Measurements from ENCODE around the gene B4GALT3. TPM values are rescaled to one million over a fixed set of nuclear protein-coding genes. Genes with fewer than 3 reads are reported as not detected.

B4GALT3 gene
- total RNA-seq, 4 donors from 2014 or later = 26.9 to 36.6 (median 30.0) TPM

DNA sequence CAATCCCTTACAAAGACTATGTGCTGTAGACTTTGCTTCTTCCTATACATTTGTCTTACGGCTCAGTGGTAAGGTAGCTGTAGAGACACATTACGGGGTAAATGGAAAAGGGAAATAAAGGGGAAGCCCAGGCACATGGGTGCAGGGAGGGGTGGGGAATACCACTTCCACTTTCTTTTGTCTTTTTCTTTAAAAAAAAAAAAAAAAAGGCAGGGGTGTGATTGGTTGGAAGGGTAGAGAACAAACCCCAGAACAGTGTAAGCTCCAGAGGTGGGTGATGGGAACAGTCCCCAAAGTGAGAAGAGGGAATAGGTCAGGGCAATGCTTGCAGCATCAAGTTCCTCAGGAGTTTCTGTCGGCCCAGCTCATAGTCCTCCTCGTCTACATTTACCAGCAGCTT, 55.5 kb downstream of the B4GALT3 start:
- DNase-seq (ENCODE audit: low spot score in 2 of 2) = no peak
- Histone ChIP-seq H3K27me3 (no peaks in the 10 kb centered on the region), H3K9me3 (no peaks in the 10 kb centered on the region), H3K4me3 (no peak overlapping the region), H3K27ac (no peak overlapping the region), H3K36me3 (peaks cover 64% of the 10 kb centered on the region), H3K4me1 (peaks cover 40% of the 10 kb centered on the region)
- TF ChIP-seq, protein P1, sequence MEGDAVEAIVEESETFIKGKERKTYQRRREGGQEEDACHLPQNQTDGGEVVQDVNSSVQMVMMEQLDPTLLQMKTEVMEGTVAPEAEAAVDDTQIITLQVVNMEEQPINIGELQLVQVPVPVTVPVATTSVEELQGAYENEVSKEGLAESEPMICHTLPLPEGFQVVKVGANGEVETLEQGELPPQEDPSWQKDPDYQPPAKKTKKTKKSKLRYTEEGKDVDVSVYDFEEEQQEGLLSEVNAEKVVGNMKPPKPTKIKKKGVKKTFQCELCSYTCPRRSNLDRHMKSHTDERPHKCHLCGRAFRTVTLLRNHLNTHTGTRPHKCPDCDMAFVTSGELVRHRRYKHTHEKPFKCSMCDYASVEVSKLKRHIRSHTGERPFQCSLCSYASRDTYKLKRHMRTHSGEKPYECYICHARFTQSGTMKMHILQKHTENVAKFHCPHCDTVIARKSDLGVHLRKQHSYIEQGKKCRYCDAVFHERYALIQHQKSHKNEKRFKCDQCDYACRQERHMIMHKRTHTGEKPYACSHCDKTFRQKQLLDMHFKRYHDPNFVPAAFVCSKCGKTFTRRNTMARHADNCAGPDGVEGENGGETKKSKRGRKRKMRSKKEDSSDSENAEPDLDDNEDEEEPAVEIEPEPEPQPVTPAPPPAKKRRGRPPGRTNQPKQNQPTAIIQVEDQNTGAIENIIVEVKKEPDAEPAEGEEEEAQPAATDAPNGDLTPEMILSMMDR (IDR thresholded peaks at IDR 0.05) = no peak
- TF ChIP-seq POLR2AphosphoS5 (IDR thresholded peaks at IDR 0.05) (no peak), POLR2A (IDR thresholded peaks at IDR 0.05) (no peak), EP300 (IDR thresholded peaks at IDR 0.05) (no peak)
- 78% methylated on average over 4 of the region's 4 CpGs for WGBS

Other genes with a start within 250 kb of the B4GALT3 start
- 1 to 10 TPM in 1 of 4 donors, under 1 TPM in 1, not detected in 2; 0.55 to 1.2 TPM for gene ITLN2, start 222.7 kb downstream of the B4GALT3 start, total RNA-seq
- 100 to 1,000 TPM; 101 to 112 (median 107) TPM for gene F11R, start 156.4 kb downstream of the B4GALT3 start, total RNA-seq
- gene TSTD1, start 138.5 kb downstream of the B4GALT3 start, total RNA-seq = 100 to 1,000 TPM in 2 of 4 donors, 10 to 100 TPM in 2; 70.0 to 123 (median 98.8) TPM
- 10 to 100 TPM; 33.9 to 88.7 (median 43.7) TPM for gene USF1, start 131.5 kb downstream of the B4GALT3 start, total RNA-seq
- 10 to 100 TPM; 12.3 to 46.2 (median 14.5) TPM for gene ARHGAP30, start 107.6 kb downstream of the B4GALT3 start, total RNA-seq
- 100 to 1,000 TPM; 126 to 188 (median 164) TPM for gene NECTIN4, start 87.9 kb downstream of the B4GALT3 start, total RNA-seq
- 1 to 10 TPM in 3 of 4 donors, not detected in 1; 1.3 to 4.0 (median 1.4) TPM for gene KLHDC9, start 79.1 kb downstream of the B4GALT3 start, total RNA-seq
- gene PFDN2, start 59.5 kb downstream of the B4GALT3 start, total RNA-seq = 10 to 100 TPM; 21.3 to 33.9 (median 27.1) TPM
- 10 to 100 TPM; 28.3 to 58.2 (median 39.6) TPM for gene NIT1, start 59.4 kb downstream of the B4GALT3 start, total RNA-seq
- gene DEDD, start 44.8 kb downstream of the B4GALT3 start, total RNA-seq = 10 to 100 TPM; 24.4 to 47.0 (median 36.6) TPM
- 10 to 100 TPM; 44.2 to 98.8 (median 80.2) TPM for gene UFC1, start 23.5 kb downstream of the B4GALT3 start, total RNA-seq
- 10 to 100 TPM; 18.7 to 37.0 (median 28.8) TPM for gene USP21, start 18.0 kb downstream of the B4GALT3 start, total RNA-seq
- gene PPOX, start 11.1 kb downstream of the B4GALT3 start, total RNA-seq = 10 to 100 TPM; 22.2 to 75.2 (median 37.2) TPM
- 1 to 10 TPM in 3 of 4 donors, under 1 TPM in 1; 0.93 to 9.9 (median 6.3) TPM for gene ADAMTS4, start 21.5 kb upstream of the B4GALT3 start, total RNA-seq
- 100 to 1,000 TPM in 3 of 4 donors, 10 to 100 TPM in 1; 99.1 to 132 (median 112) TPM for gene NDUFS2, start 24.9 kb upstream of the B4GALT3 start, total RNA-seq
- gene FCER1G, start 37.8 kb upstream of the B4GALT3 start, total RNA-seq = 10 to 100 TPM in 1 of 4 donors, 1 to 10 TPM in 2, not detected in 1; 2.3 to 12.6 (median 4.6) TPM
- 10 to 100 TPM in 1 of 4 donors, not detected in 3; 29.6 TPM for gene APOA2, start 46.1 kb upstream of the B4GALT3 start, total RNA-seq
- 10 to 100 TPM in 2 of 4 donors, 1 to 10 TPM in 2; 6.7 to 21.0 (median 8.7) TPM for gene TOMM40L, start 48.6 kb upstream of the B4GALT3 start, total RNA-seq
- 1 to 10 TPM in 1 of 4 donors, not detected in 3; 1.2 TPM for gene NR1I3, start 60.7 kb upstream of the B4GALT3 start, total RNA-seq
- gene PCP4L1, start 81.2 kb upstream of the B4GALT3 start, total RNA-seq = 10 to 100 TPM in 1 of 4 donors, 1 to 10 TPM in 3; 2.7 to 10.1 (median 3.7) TPM
- 1 to 10 TPM; 2.0 to 3.9 (median 2.7) TPM for gene MPZ, start 132.5 kb upstream of the B4GALT3 start, total RNA-seq
- 10 to 100 TPM; 45.0 to 84.6 (median 60.7) TPM for gene SDHC, start 136.9 kb upstream of the B4GALT3 start, total RNA-seq
- gene CFAP126, start 190.4 kb upstream of the B4GALT3 start, total RNA-seq = not detected